Pulmonary artery endothelial cell (primary cell): ENCODE data around the gene MOBP. TPM values are rescaled to one million over a fixed set of nuclear protein-coding genes. Genes with fewer than 3 reads are reported as not detected.
"Not testable (repeated sequence)": the region's sequence is repeated elsewhere in the genome, so short reads cannot be mapped to it uniquely, and the experiment has no call there.

Experiments
- DNase-seq: peaks from one replicate; pipeline ENCODE4 v3.0.0-alpha.2; 2011; ENCODE audit warnings: low read depth, low spot score
- total RNA-seq: library from RNA; depleted of rRNA; stranded (reverse); fragments of >200 nt; gene quantifications from 2 replicates; pipeline ENCODE4 v1.2.3, GENCODE V29; 2014

Gene MOBP
- total RNA-seq, 1 donor from 2014 or later: 0.07 TPM

DNA sequence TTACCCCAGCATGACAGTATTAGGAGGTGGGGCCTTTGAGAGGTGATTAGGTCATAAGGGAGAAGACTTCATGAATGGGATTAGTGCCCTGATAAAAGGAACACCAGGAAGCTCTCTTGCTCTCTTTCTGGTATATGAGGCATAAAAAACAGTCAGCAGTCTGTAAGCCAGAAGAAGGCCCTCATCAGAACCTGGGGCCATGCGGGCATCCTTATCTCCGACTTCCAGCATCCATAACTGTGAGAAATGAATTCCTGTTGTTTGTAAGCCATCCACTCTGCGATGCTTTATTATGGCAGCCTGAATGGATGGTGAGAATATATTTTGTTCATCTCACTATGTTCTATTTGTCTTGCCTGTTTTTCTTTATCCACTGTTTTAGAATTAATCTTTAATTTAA is 17.7 kb upstream of the MOBP start:
- no peak for DNase-seq

DNA sequence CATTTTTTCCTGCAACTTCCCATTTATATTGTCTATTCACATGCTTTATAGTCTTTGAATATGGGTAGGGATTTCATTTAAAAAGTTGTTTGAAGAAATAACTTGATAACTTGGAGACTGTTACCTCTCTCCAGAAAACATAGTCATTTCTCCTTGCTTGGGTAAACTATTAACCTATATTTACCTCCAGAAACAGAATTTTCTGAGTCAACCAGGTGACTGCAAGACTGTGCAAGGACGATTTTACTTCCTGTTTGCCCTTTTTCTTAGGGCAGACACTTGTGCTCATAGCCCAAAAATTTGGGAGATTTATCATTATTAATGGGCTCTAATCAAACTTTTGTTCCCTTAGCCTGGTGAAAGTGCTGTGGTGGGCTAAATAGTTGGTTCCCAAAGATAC is 14.3 kb upstream of the MOBP start:
- DNase-seq: no peak

DNA sequence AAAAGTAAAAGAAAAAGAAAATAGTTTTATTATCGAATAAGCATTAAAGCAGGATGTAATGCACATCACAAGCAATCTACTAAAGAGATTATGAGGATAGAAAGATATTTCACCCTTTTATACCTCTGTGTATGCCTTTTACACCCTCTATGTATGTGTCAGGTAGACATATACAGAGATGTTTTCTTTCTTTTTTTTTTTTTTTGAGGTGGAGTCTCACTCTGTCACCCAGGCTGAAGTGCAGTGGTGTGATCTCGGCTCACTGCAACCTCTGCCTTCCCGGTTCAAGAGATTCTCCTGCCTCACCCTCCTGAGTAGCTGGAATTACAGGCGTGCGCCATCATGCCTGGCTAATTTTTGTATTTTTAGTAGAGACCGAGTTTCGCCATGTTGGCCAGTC is 13.6 kb upstream of the MOBP start:
- DNase-seq: not testable (repeated sequence)

DNA sequence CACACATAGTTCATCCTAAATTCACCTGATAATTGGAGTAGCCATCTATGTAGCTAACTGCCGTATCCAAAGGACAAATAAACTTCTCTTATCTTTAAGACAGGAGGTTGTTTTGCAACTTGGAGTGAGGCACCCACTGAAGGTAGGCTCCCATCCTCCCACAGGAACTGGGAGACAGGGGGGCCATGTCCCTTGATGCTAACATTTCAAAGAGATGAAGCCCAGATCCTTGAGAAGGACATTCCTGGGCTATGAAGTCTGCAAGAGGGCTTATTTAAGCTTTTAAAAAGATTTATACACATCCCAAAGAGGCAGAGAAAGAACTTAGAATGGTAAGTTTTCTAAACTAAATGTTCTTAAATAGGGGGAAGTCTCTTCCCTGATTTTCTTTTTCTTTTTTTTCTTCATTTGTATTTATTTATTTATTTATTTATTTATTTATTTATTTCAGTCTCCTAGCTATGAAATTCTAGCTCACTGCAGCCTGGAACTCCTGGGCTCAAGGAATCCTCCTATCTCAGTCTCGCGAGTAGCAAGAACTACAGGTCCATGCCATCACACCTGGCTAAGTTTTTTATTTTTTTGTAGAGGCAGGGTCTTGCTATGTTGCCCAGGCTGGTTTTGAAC is 12.8 kb upstream of the MOBP start:
- no peak for DNase-seq

DNA sequence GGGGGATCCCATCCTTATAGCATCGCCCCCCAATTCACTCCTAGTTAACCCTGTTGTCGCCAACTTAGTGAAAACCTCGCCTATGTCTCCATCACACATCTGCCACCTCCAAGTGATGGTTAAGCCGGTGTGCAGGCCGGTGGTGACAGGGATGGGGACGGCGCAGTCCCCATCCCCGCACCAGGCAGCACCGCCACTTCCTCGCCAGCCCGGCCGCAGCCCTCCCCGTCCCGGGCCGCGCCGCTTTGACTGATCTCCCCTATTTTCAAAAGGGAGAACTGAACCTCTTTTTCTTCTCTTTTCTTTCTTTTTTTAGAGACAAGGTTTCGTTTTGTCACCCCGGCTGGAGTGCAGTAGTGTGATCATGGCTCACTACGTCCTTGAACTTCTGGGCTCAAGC is 11.3 kb upstream of the MOBP start:
- no peak for DNase-seq

DNA sequence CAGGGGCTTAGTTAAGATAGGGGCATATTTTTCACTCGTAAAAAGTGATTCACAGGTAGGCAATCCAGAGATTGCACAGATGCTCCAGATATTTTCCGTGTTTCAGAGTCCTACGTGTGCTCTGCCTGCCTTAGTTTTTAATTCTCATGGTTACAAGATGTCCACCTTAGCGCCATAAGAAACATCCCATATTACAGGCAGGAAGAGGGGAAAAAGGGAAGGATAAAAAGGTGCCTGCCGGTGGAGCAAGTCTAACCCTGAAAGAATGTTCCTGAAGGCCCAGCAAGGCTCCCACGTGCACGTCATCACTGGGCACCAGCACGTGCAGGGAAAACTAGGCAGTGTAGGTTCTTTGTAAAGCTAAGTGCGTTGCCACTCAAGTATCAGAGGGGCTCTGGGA is 10.1 kb upstream of the MOBP start:
- DNase-seq: no peak

DNA sequence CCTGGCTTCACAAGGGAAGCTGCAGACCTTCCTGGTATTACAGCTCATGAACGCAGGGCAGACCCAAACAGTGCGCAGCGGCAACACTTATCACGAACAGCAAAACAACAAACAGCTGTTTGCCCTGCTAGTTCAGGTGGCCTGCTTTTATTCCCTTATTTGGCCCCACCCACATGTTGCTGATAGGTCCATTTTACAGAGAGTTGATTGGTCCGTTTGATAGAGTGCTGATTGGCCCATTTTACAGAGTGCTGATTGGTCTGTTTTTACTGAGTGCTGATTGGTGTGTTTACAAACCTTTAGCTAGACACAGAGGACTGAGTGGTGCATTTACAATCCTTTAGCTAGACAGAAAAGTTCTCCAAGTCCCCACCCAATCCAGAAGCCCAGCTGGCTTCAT is 8.9 kb upstream of the MOBP start:
- not testable (repeated sequence) for DNase-seq

DNA sequence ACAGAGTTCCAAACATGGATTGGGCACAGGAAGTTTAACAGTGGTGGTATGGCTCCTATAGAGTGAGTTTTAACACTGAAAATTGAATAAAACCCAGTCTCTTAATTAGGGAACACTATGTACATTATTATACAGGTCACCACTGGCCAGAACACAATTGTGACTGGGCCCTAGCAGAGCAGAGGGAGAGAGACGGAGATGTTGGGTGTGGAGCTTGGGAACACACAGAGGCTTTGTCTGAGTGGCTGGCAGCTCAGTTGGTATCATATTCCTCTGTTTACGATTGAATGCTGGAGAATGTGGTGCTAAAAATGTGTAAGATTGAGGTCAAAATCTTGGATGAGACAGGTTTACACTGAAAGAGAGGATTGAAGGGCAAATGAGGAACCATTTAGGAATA is 6.8 kb upstream of the MOBP start:
- DNase-seq: no peak

DNA sequence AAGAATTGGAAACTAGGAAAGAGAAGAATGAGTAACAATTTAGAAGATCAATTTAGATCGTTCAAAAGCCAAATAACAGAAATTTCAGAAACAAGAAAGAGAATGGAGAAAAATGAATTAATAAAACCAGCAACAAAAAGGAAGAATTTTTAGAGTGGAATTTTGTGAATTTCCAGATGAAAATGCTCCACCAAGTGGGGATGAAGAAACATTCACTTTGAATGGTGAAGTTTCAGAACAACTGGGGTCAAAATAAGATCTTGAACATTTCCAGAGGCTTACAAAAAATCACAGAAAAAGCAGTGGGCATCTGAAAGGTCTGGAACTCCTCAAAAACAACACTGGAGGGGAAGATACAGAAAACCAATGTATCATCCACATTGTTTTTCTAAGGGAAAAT is 4.2 kb upstream of the MOBP start:
- no peak for DNase-seq

DNA sequence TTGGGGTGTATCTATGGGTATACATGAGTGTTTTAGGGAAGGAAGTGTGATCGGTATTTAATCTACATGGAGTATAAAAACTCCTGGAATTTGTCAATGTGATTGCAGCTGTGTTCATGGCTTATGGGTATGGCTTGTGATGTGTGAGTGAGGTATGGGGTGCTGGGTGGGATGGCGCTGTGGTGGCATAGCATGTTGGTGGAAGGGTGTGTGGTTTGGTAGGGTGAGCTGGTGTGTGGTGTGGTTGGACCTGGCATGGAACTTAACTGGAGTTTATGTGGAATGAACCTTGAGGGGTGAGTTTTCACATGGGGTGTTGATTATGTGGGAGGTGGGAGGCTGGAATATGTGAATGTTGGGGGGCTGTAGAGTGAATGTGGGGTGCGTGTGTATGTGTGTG is 492 bp upstream of the MOBP start:
- DNase-seq: no peak

DNA sequence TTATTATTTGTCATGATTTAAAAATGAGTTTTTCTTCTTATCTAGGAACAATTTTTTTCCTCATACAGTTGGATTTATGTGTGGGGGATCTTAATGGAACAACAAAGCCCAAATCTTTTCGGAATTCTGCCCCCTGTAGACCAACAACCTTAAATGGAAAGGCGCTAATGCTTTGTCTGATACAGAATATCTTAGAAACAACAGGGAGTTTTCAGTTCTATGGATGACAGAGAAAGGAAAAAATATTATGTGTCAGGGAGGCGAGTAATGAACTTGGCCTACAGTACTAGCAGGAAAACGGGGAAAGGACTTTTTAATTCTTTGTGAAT is 592 bp downstream of the MOBP start:
- DNase-seq: no peak

DNA sequence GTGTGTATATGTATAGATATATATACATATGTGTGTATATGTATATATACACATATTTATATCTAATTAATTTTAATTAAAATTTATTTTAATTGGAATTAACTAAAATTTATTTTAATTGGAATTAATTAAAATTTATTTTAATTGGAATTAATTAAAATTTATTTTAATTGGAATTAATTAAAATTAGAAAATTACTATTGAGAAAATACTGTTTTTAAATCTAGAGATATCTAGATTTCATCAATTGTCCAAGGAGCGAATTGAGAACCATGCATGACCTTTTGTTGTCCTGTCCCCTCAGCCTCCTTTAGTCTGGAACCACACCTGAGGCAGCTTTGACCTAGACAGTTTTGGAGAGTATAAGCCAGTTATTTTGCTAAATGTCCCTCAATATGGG is 1.8 kb downstream of the MOBP start:
- DNase-seq: no peak

DNA sequence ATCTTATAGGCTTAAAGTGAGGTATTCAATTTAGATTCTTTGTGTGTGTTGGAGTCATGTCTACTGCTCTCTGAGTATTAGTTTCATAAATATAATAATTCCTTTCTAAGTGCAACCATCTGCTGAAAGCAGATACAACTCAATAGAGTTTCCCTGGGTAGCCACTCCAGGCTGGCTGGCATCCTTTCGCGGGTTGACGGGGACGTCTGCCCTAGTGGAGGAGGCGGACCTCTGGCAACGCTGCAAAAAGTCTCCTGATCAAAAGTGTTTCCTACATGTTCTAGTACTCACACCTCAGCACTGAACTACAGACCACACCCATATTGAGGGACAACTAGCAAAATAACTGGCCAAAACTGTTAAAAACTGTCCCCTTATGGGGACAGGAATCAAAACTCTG is 2.5 kb downstream of the MOBP start:
- DNase-seq: no peak

DNA sequence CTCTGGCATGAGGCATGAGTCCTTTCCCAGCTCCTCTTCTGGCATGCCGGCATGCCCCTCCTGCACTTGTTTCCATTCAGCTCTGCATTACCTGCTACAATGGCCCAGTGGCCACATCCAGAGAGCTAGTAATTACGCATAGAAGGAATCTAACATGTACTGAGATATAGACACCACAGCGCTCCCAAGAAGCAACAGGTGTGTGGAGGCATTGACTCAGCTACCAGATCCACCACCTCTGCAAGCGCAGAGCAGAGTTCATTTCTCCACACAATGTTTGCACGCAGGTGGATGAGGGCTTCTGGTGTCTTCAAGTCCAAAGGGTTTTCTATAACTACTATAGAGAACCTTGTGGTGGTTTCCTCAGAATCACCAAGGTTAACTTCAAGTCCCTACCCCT is 4.2 kb downstream of the MOBP start:
- no peak for DNase-seq

DNA sequence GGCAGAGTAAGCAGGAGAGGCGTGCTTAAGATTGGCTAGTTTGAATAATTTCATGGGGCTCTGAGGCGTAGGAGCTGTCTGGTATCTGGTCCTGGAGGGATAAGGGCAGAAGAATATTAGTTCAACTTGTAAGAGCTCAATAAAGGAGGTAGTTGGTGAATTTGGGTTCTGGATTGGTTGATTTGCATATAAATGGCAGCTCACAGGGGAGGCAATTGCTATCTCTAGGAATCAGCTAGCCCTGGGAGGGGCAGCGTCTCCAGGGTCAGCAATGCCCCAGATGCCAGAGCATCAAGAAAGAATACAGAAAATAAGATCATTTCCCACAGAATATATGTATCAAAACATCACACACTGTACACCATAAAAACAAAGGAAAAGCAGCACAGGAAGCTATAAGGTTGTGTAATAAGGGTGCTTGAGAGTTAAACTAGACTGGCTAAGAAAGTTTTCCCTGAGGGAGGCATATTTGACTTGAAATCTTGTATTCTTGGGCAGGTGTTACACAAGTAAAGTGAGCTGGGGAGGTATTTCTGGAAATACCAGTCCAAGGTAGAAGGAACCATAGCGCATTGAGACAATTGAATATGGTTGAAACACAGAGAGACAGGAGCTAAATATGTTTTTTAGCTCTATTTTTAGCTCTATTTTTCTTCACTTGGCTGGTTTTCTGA is 6.1 kb downstream of the MOBP start:
- no peak for DNase-seq

DNA sequence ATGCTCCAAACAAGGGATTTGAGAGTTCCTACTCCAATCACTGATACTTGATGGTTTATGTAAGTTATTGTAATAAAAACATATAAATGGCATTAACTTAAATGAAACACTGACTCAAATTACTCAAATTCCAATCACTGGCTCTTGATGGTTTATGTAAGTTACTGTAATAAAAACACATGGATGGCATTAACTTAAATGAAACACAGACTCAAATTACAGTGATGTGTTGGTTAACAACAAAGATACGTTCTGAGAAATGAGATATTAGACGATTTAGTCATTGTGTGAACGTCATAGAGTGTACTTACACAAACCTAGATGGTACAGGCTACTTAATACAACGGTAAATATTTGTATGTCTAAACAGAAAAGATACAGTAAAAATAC is 6.6 kb downstream of the MOBP start:
- DNase-seq: no peak

DNA sequence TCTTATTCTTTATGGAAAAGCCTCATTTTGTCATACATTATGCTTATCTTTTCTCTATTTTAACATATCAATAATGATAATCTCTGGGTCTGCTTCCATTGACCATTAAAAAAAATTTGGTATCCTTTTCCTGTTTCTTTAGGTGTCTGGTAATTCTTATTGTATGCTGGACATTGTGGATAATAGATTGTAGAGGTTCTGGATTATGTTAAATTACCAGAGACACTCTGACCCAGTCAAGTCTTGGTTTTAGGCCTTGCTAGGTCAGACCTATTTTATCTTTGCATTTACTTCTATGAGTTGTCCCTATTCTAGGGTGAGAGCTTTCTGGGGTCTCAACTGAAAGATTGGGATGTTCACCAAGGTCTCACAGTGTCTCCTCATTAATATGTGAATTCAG is 9.3 kb downstream of the MOBP start:
- no peak for DNase-seq

DNA sequence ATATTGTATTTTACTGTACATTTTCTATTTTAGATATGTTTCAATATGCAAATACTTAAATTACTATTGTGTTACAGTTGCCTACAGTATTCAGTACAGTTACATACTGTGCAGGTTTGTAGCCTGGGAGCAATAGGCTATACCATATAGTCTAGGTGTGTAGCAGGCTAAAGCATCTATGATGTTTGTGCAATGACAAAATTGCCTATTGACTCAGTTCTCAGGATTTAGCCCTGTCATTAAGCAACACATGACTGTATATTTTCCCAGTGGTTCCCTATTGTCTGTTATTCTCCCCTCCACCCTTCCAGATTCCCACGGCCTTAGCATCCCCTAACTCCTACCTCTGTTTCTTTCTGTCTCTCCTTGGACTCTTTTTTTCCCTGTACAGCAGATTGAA is 10.7 kb downstream of the MOBP start:
- DNase-seq: no peak

DNA sequence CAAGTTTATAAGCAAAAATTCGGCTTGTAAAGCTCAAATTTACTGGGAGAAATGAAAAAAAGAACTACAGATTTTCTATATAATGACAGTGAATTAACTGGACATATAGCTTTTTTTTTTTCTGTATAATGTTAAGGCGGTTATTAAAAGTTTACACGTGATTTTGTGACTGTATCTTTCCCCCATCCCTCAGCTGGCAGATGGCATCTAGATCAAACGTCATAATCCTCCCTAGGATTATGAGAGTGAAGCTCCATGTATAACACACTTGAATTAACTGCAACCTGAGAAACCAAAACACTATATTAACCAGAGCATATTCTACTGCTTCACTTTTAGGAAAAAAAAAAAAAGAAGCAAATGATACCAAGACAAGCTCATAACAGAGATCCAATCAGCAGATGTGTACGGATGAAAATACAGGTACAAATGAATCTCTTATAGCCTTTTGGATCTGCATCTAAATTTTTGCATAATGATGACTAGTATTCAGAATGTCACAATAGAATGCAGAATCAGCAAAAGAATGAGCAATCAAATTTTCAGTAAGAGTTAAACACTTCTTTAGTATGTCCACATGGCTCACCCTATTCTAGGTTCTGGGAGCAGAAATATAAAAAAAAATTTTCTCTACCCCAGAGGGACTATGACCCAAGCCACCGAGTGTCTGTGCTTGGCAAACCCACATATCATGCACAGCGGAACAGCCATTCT is 12.4 kb downstream of the MOBP start:
- no peak for DNase-seq

DNA sequence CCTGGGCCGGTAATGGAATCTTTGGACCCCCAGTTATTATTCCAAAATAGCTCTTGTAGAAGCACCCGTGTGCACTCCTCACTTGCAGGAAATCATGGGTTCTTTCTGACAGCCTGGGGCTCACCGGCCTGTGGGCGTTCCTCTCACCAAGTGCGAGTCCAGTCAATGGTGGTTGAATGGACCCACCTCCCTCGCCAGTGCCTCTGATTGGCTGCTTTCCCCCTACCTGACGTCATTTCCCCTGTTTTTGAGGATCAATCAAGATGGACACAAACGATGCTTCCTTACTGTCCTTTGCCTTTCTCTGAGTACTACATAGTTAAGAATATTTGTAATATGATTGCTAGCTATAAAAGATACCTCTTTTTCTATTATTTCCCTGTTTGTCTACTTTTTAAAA is 18.1 kb downstream of the MOBP start:
- DNase-seq: no peak

DNA sequence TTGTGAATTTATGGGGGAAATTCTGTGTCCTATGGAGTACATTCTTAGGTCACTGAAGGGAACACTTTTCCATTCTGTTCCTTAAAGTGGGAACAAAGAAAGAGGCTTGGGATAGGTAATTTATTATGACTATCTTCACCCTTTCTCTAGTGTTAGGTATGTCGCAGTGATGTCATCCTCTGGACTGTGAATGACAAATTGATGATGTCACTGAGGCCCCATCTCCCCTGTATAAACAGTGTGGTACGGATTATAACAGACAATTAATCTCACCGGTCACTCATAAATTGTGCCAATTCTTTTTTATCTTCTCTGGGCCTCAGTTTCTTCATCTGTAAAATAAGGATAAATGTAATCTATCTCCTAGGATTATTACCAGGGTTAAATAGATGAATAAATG is 23.5 kb downstream of the MOBP start:
- DNase-seq: no peak

DNA sequence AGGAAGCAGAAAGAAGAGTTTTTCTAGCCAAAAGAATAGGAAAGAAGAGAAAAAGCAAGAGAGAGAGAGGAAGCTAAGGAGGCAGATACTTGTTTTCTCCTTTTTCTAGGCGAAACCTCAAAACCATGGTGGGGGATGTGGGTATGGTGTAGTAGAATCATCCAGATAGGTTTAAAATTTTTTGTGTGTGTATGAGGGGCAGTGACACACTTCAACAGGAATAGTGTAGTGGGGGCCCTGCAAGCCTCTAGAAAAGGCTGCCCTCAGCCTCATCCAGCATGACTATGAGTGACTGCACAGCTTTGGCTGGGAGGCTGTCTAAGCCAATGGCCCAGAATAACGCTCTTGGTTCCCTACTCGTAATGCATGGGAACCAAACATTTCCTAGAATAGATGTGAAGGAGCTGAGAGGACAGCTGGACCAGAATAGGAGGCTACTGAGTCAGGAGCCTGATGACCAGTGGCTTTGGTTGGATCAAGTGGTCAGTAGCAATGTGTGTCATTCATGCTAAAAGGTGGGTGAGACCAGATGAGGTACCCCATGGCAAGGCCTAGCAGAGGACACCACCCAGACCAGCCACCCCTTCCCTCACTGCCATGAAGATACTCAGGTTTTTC is 24.4 kb downstream of the MOBP start:
- no peak for DNase-seq

DNA sequence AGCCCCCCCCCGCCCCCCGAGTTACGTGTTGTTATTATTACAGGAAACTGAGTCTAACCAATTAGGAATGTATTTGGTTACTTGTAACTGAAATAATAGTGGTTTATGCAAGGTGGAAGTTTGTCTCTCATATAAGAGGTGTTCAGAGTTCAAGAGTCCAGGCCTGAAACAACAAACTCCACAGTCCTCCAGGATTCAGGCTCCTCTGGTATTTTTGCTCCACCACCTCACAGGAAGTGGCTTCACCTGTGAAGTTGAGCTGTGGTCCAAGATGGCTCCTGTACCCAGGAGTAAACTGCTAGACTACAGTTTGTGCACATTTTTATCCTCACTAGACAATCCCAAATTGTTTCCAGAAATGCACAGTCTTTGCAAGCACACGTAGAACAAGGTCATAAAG is 27.3 kb downstream of the MOBP start:
- no peak for DNase-seq
